IMR-90 (cell line): ENCODE data around the gene HSPB6. TPM values are rescaled to one million over a fixed set of nuclear protein-coding genes. Genes with fewer than 3 reads are reported as not detected.

Experiments used
- ATAC-seq: fragments of 200-7000 bp; cut with Tn5 transposase; 2 replicates; pipeline ENCODE4 v1.9.1; 2020; ENCODE audit warnings: low read depth, mild to moderate bottlenecking, moderate library complexity
- BruUV-seq: library from RNA; stranded (reverse); fragments of 400-500 nt; replicated peaks from 2 replicates; lab custom pipeline; 2021; lab: Mats Ljungman, UMichigan
- CTCF ChIA-PET: fragments of 300-600 bp; formaldehyde crosslinking; extraction: SDS; loops from one replicate; lab custom pipeline; 2021; ENCODE audit warnings: antibody characterized with exemption; lab: Yijun Ruan, JAX
- POLR2A ChIA-PET: fragments of 300-600 bp; sonication (Branson Sonifier 250); formaldehyde crosslinking; loops from one replicate; lab custom pipeline; 2022; ENCODE audit warnings: antibody characterized with exemption; ENCODE audit not compliant: unreplicated experiment; lab: Charles Lee
- DNase-seq: peaks from one replicate; pipeline ENCODE4 v3.0.0; 2013
- H2AFZ ChIP-seq: replicated peaks from 2 replicates; pipeline ENCODE3; 2013; ENCODE audit warnings: low read length, mild to moderate bottlenecking; ENCODE audit not compliant: poor library complexity
- H2AK5ac ChIP-seq: 2 replicates; pipeline ENCODE4 v1.6.1; 2013; ENCODE audit warnings: low read depth, low read length, inconsistent platforms
- H2AK9ac ChIP-seq: replicated peaks from 2 replicates; pipeline ENCODE3; 2013; ENCODE audit warnings: mild to moderate bottlenecking, low read depth, low read length, moderate library complexity; ENCODE audit not compliant: poor library complexity
- H2BK120ac ChIP-seq: 2 replicates; pipeline ENCODE4 v1.6.1; 2013; ENCODE audit warnings: low read depth, low read length, inconsistent platforms
- H2BK15ac ChIP-seq: 3 replicates; pipeline ENCODE4 v1.6.1; 2013; ENCODE audit warnings: low read depth, low read length, inconsistent platforms
- H2BK20ac ChIP-seq: 2 replicates; pipeline ENCODE4 v1.6.1; 2013; ENCODE audit warnings: low read depth, mild to moderate bottlenecking, inconsistent platforms, low read length, moderate library complexity
- H2BK5ac ChIP-seq: 2 replicates; pipeline ENCODE4 v1.6.1; 2013; ENCODE audit warnings: mild to moderate bottlenecking, low read depth, low read length, inconsistent platforms; ENCODE audit not compliant: poor library complexity, severe bottlenecking
- H3K14ac ChIP-seq: replicated peaks from 2 replicates; pipeline ENCODE4 v1.6.1; 2013; ENCODE audit warnings: low read depth, low read length, inconsistent platforms
- H3K18ac ChIP-seq: 2 replicates; pipeline ENCODE4 v1.6.1; 2013; ENCODE audit warnings: low read depth, low read length, control low read depth
- H3K23ac ChIP-seq: 2 replicates; pipeline ENCODE4 v1.6.1; 2013; ENCODE audit warnings: low read depth, low read length, inconsistent platforms
- H3K27ac ChIP-seq: 2 replicates; pipeline ENCODE4 v1.5.1; 2013; ENCODE audit warnings: mild to moderate bottlenecking, control low read depth, low read length; ENCODE audit not compliant: insufficient read depth
- H3K27me3 ChIP-seq: 2 replicates; pipeline ENCODE4 v1.6.1; 2013; ENCODE audit warnings: low read length; ENCODE audit not compliant: control insufficient read depth, insufficient read depth
- H3K36me3 ChIP-seq: 2 replicates; pipeline ENCODE4 v1.6.1; 2013; ENCODE audit warnings: low read length, mixed read lengths; ENCODE audit not compliant: control insufficient read depth, insufficient read depth
- H3K4ac ChIP-seq: 2 replicates; pipeline ENCODE4 v1.6.1; 2013; ENCODE audit warnings: low read depth, low read length, inconsistent platforms
- H3K4me1 ChIP-seq: 2 replicates; pipeline ENCODE4 v1.6.1; 2013; ENCODE audit warnings: low read length, mixed read lengths; ENCODE audit not compliant: control insufficient read depth, insufficient read depth
- H3K4me2 ChIP-seq: 2 replicates; pipeline ENCODE4 v1.6.1; 2013; ENCODE audit warnings: low read depth, mild to moderate bottlenecking, control low read depth, low read length, moderate library complexity
- H3K4me3 ChIP-seq: 2 replicates; pipeline ENCODE4 v1.5.1; 2013; ENCODE audit warnings: low read depth, mild to moderate bottlenecking, control low read depth, low read length, moderate library complexity; ENCODE audit not compliant: insufficient read depth
- H3K56ac ChIP-seq: 2 replicates; pipeline ENCODE4 v1.6.1; 2013; ENCODE audit warnings: low read length, inconsistent platforms; ENCODE audit not compliant: insufficient read depth; ENCODE audit errors: extremely low read depth
- H3K79me1 ChIP-seq, 2 experiments: 2 replicates each; pipeline ENCODE4 v1.6.1; 2013; ENCODE audit warnings: low read length in 2 of 2, inconsistent platforms in 1 of 2, low read depth in 1 of 2
- H3K9ac ChIP-seq: 2 replicates; pipeline ENCODE4 v1.6.1; 2013; ENCODE audit warnings: low read depth, low read length, control low read depth
- H3K9me1 ChIP-seq: 2 replicates; pipeline ENCODE4 v1.6.1; 2013; ENCODE audit warnings: low read length, inconsistent platforms; ENCODE audit not compliant: insufficient read depth
- H3K9me3 ChIP-seq: 2 replicates; pipeline ENCODE4 v1.6.1; 2013; ENCODE audit warnings: low read length; ENCODE audit not compliant: control insufficient read depth, insufficient read depth
- H4K20me1 ChIP-seq: 2 replicates; pipeline ENCODE4 v1.6.1; 2013; ENCODE audit warnings: low read length, inconsistent platforms; ENCODE audit not compliant: insufficient read depth
- H4K5ac ChIP-seq: 2 replicates; pipeline ENCODE4 v1.6.1; 2013; ENCODE audit warnings: mild to moderate bottlenecking, low read depth, low read length, control low read depth
- H4K8ac ChIP-seq, 2 experiments: 2 replicates each; pipeline ENCODE4 v1.6.1; 2013; ENCODE audit warnings: low read depth in 2 of 2, low read length in 2 of 2, control low read depth in 1 of 2, inconsistent platforms in 1 of 2
- H4K91ac ChIP-seq: 2 replicates; pipeline ENCODE4 v1.6.1; 2013; ENCODE audit warnings: low read depth, low read length, inconsistent platforms; ENCODE audit not compliant: insufficient read depth
- BHLHE40 ChIP-seq: fragments of 150-350 bp; IDR thresholded peaks from 2 replicates; pipeline ENCODE4 v1.6.1; 2016; ENCODE audit warnings: mild to moderate bottlenecking, low read depth, low read length
- CEBPB ChIP-seq: IDR thresholded peaks from 2 replicates; pipeline ENCODE4 v1.6.1; 2012; ENCODE audit warnings: low read depth, low read length, improper control_type of control experiment
- CTCF ChIP-seq: conservative IDR thresholded peaks from 2 replicates; pipeline ENCODE4 v1.5.1; 2012; ENCODE audit warnings: mild to moderate bottlenecking, low read depth, low read length, improper control_type of control experiment
- FOS ChIP-seq: fragments of 150-350 bp; IDR thresholded peaks from 2 replicates; pipeline ENCODE4 v1.6.1; 2016; ENCODE audit warnings: low read depth, low read length
- MAFK ChIP-seq: IDR thresholded peaks from 2 replicates; pipeline ENCODE4 v1.6.1; 2012; ENCODE audit warnings: low read depth, low read length, improper control_type of control experiment
- MAZ ChIP-seq: IDR thresholded peaks from 2 replicates; pipeline ENCODE4 v1.6.1; 2012; ENCODE audit warnings: low read depth, mild to moderate bottlenecking, low read length, improper control_type of control experiment, moderate library complexity, borderline replicate concordance
- MXI1 ChIP-seq: IDR thresholded peaks from 2 replicates; pipeline ENCODE4 v1.6.1; 2012; ENCODE audit warnings: low read depth, mild to moderate bottlenecking, low read length, moderate library complexity, borderline replicate concordance
- NFE2L2 ChIP-seq: fragments of 150-350 bp; IDR thresholded peaks from 2 replicates; pipeline ENCODE4 v1.6.1; 2016; ENCODE audit warnings: low read depth, mild to moderate bottlenecking, low read length
- POLR2A ChIP-seq: IDR thresholded peaks from 2 replicates; pipeline ENCODE4 v1.6.1; 2012; ENCODE audit warnings: mild to moderate bottlenecking, low read depth, low read length
- RCOR1 ChIP-seq: IDR thresholded peaks from 2 replicates; pipeline ENCODE4 v1.6.1; 2012; ENCODE audit warnings: mild to moderate bottlenecking, low read length, improper control_type of control experiment; ENCODE audit not compliant: insufficient replicate concordance
- SMC3 ChIP-seq: fragments of 150-350 bp; IDR thresholded peaks from 2 replicates; pipeline ENCODE4 v1.6.1; 2016; ENCODE audit warnings: low read depth, mild to moderate bottlenecking, antibody characterized with exemption, low read length, moderate library complexity
- WGBS, 2 experiments: methylation state at CpG; one replicate each; pipeline versions ENCODE4 v1.1.5 to v1.1.7; 2013; ENCODE audit warnings: missing lambda C conversion rate in 2 of 2; ENCODE audit not compliant: insufficient read length in 1 of 2; ENCODE audit errors: extremely low coverage in 2 of 2; 5-methylcytosine and 5-hydroxymethylcytosine counted together
- dilution Hi-C: fragments of 300-500 bp; cut with HindIII; formaldehyde crosslinking; loops from one replicate; pipeline ENCODE4 v1.14.3; 2018; ENCODE audit warnings: low sequenced_read_pairs; ENCODE audit not compliant: unreplicated experiment
- in situ Hi-C: fragments of 300-500 bp; cut with MboI; formaldehyde crosslinking; loops from 3 replicates; pipeline ENCODE4 v1.14.3; 2019; ENCODE audit warnings: low sequenced_read_pairs, inconsistent platforms, mixed read lengths
- intact Hi-C: fragments of 100-400 bp; cut with micrococcal nuclease; formaldehyde crosslinking; loops from 2 replicates; pipeline ENCODE4 v1.10.0; 2022
- polyA plus RNA-seq, 3 experiments: library from polyadenylated mRNA; depleted of rRNA; stranded (reverse); fragments of >200 nt; gene quantifications; 2 replicates each; pipeline ENCODE4 v1.2.3, GENCODE V29; 2012; ENCODE audit warnings: low replicate concordance in 1 of 3
- total RNA-seq: library from RNA; depleted of rRNA; stranded (reverse); fragments of >200 nt; gene quantifications from 2 replicates; pipeline ENCODE4 v1.2.3, GENCODE V29; 2012
- TF ChIP-seq, protein P1 (sequence below): fragments of 150-350 bp; IDR thresholded peaks from 2 replicates; pipeline ENCODE4 v1.6.1; 2017; ENCODE audit warnings: mild to moderate bottlenecking, antibody characterized with exemption, low read length, low read depth

The HSPB6 gene
- total and polyA plus RNA-seq, 2 of the 4 experiments (the other 2 are of a cell fraction) = 5.7 to 206 TPM

DNA sequence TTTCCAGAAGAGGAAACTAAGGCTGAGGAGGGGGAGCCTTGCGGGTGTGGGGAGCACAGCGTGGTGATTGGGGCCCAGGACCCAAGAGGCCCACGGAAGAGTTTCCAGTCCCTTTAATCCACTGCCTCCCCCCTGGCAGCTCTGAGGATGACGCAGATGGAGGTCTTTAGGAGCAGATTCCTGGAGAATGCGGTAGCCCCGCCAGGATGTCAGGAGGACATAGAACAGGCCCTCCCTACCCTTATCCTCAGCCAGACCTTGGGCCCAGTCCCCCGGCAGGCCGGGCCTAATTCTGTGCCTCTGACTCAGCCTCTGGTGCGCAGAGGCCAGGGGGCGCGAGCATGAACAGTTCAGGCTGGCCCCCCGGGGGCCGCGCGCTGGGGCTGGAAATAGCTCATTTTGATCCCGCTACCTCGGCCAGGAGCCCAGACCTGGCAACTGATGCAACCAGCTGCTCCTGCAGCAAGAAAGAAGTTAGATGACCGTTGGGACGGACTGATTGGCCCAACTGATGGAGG lies 461 bp upstream of the HSPB6 start:
- H2AK9ac ChIP-seq = peak overlapping the region; percentile 92
- H3K9me3 ChIP-seq = no peaks in the 10 kb centered on the region
- no CpG with 5 or more reads among the region's 19 CpGs for WGBS, 2 experiments
- peaks cover 20% of the 10 kb centered on the region; the same call in 1 of the 2 replicates for H3K9me1 ChIP-seq
- peak overlapping the region; percentile 96 for H2BK5ac ChIP-seq
- BruUV-seq = no TSS peak
- H3K56ac ChIP-seq = peak overlapping the region; percentile 78
- TF ChIP-seq NFE2L2 (no peak; the same call in 1 of the 2 replicates), RCOR1 (no peak), SMC3 (0 out of 2 replicates have a peak, but pooled peaks have one; percentile 5), CEBPB (0 out of 2 replicates have a peak, but pooled peaks have one; percentile 29), BHLHE40 (peak; percentile 35; the same call in 1 of the 2 replicates), CTCF (no peak), MAFK (no peak), MAZ (peak; percentile 57; the same call in 1 of the 2 replicates), MXI1 (no peak; the same call in 1 of the 2 replicates), POLR2A (peak; percentile 82; the same call in 1 of the 2 replicates), FOS (peak; percentile 58)
- TF ChIP-seq, protein P1, sequence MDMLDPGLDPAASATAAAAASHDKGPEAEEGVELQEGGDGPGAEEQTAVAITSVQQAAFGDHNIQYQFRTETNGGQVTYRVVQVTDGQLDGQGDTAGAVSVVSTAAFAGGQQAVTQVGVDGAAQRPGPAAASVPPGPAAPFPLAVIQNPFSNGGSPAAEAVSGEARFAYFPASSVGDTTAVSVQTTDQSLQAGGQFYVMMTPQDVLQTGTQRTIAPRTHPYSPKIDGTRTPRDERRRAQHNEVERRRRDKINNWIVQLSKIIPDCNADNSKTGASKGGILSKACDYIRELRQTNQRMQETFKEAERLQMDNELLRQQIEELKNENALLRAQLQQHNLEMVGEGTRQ = no peak
- H3K4ac ChIP-seq = peak overlapping the region; percentile 91
- dilution Hi-C loops = no loop called here
- DNase-seq = peak; percentile 96
- peak; percentile 52 for ATAC-seq
- H2AK5ac ChIP-seq = peak overlapping the region; percentile 82
- H3K4me1 ChIP-seq = peaks cover 13% of the 10 kb centered on the region
- peaks cover 35 to 68% of the 10 kb centered on the region in 2 experiments for H3K79me1 ChIP-seq
- ChIA-PET CTCF (interaction anchor here (0.6 kb wide), 1 partner anchor 174 kb away, joined by 3 read pairs; no protein-coding TSS in a partner anchor), POLR2A (no interaction called here)
- H3K36me3 ChIP-seq = peaks cover 34% of the 10 kb centered on the region
- H4K20me1 ChIP-seq = peaks cover 6% of the 10 kb centered on the region; the same call in 1 of the 2 replicates
- H3K18ac ChIP-seq = peak overlapping the region; percentile 68
- peak overlapping the region; percentile 97 for H3K27ac ChIP-seq
- H2BK120ac ChIP-seq = peak overlapping the region; percentile 92
- H2BK20ac ChIP-seq = peak overlapping the region; percentile 43; the same call in 1 of the 2 replicates
- in situ Hi-C loops = no loop called here
- no peak overlapping the region; the same call in 2 of the 3 replicates for H2BK15ac ChIP-seq
- peak overlapping the region; percentile 96 for H2AFZ ChIP-seq
- no peaks in the 10 kb centered on the region for H3K27me3 ChIP-seq
- 0 out of 2 replicates have a peak overlapping the region, but pooled peaks have one; percentile 1 for H3K4me3 ChIP-seq
- peak overlapping the region; percentile 93 for H3K4me2 ChIP-seq
- H4K8ac ChIP-seq = peak overlapping the region; percentile 78 to 94
- peak overlapping the region; percentile 90 for H3K9ac ChIP-seq
- peak overlapping the region; percentile 87 for H3K14ac ChIP-seq
- intact Hi-C loops = loop anchor here (5.0 kb wide), 1 partner anchor 175 kb away; no protein-coding TSS in a partner anchor
- peak overlapping the region; percentile 92 for H4K91ac ChIP-seq
- peak overlapping the region; percentile 80 for H4K5ac ChIP-seq
- peak overlapping the region; percentile 90; the same call in 1 of the 2 replicates for H3K23ac ChIP-seq
